NCI-H2227 (cell line): Measurements from ENCODE around the gene PIK3AP1.

Source experiments
- DNase-seq: peaks from one replicate; lab custom pipeline; 2025; ENCODE audit not compliant: unreplicated experiment; lab: John Stamatoyannopoulos, UW

The PIK3AP1 gene

GRCh38 chr10:96616961-96617360, 103.4 kb downstream of the PIK3AP1 start:
- DNase-seq, result no peak

GRCh38 chr10:96614515-96614914, 105.8 kb downstream of the PIK3AP1 start:
- no peak for DNase-seq

- DNase-seq, result no peak
Observed at GRCh38 chr10:96613576-96613975, 106.7 kb downstream of the PIK3AP1 start.

- DNase-seq, result no peak
Observed at GRCh38 chr10:96612055-96612830, 108.1 kb downstream of the PIK3AP1 start.

GRCh38 chr10:96610817-96611216, 109.5 kb downstream of the PIK3AP1 start:
- no peak for DNase-seq

GRCh38 chr10:96609510-96609909, 110.8 kb downstream of the PIK3AP1 start:
- DNase-seq, result no peak

GRCh38 chr10:96608805-96609204, 111.5 kb downstream of the PIK3AP1 start:
- DNase-seq, result no peak

GRCh38 chr10:96608262-96608661, 112.1 kb downstream of the PIK3AP1 start:
- no peak for DNase-seq

- no peak for DNase-seq
Observed at GRCh38 chr10:96606946-96607345, 113.4 kb downstream of the PIK3AP1 start.

- no peak for DNase-seq
Observed at GRCh38 chr10:96606216-96606615, 114.1 kb downstream of the PIK3AP1 start.

- DNase-seq, result no peak
Observed at GRCh38 chr10:96600337-96600736, 120.0 kb downstream of the PIK3AP1 start.

- no peak for DNase-seq
Observed at GRCh38 chr10:96598846-96599245, 121.5 kb downstream of the PIK3AP1 start.

- no peak for DNase-seq
Observed at GRCh38 chr10:96596422-96597407, 123.6 kb downstream of the PIK3AP1 start.

GRCh38 chr10:96595741-96596140, 124.6 kb downstream of the PIK3AP1 start:
- no peak for DNase-seq

GRCh38 chr10:96591946-96592345, 128.4 kb downstream of the PIK3AP1 start:
- DNase-seq, result no peak

- DNase-seq, result peak; percentile 2
Observed at GRCh38 chr10:96588616-96589419, 131.5 kb downstream of the PIK3AP1 start.

- DNase-seq, result no peak
Observed at GRCh38 chr10:96588060-96588554, 132.2 kb downstream of the PIK3AP1 start.

- peak; percentile 28 for DNase-seq
Observed at GRCh38 chr10:96587264-96588059, 132.9 kb downstream of the PIK3AP1 start.

- peak; percentile 88 for DNase-seq
Observed at GRCh38 chr10:96586419-96587263, 133.7 kb downstream of the PIK3AP1 start, which contains the start of gene TM9SF3. TSS of gene TM9SF3 (minus strand) at chr10:96587012. CDS start at chr10:96586835, 177 bp downstream.
